Measurements from ENCODE around the gene ADD1. TPM values are rescaled to one million over a fixed set of nuclear protein-coding genes. Genes with fewer than 3 reads are reported as not detected.

The ADD1 gene
- total and polyA plus RNA-seq, 2 experiments from 2014 or later, result 230 to 274 TPM

DNA sequence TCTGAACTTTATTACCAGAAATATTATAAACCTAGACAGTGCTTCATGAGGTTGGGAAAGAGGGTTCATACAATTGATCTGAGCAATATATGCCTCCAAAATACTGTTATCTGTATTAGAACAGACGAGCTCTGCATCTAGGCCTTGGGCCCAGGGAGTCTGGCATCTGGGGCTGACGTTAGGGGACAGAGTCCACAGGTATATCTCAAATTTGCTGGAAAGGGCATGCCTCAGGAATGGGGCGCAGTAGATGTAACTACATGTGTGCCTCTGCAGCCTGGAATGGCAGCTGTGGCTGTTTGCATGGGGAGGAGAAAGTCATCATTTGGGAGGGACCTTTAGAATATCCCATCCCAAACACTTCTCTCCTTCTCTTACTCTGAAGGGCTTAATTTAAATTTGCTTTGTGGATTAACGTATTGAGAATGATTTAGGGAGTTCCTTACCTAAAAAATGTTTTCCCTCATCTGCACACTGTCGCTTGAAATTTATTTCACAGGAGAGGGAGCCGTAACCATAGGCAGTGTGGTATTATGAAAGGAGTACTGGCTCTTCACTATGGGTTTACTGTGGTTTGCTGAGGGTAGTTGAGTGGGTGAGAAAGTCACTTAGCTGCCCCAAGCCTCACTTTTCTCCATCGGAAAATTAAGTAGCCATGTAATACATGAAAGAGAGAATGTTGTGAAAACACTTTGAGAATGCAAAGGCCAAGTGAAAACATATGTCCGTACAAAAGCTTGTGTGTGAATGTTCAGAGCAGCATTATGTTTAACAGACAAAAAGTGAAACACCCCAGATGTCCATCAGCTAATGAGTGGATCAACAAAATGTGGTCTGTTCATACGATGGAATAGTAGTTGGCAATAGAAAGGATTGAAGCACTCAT lies 5.9 kb downstream of the ADD1 start:
- Histone ChIP-seq H3K9me3 (ENCODE audit: low read depth) (no peaks in the 10 kb centered on the region), H3K36me3 (peaks cover 12% of the 10 kb centered on the region), H3K4me3 (no peak overlapping the region), H3K4me1 (ENCODE audit: low read depth) (peaks cover 18% of the 10 kb centered on the region), H3K27me3 (no peaks in the 10 kb centered on the region), H3K27ac (peak overlapping the region; percentile 18)
- TF ChIP-seq, protein P1, sequence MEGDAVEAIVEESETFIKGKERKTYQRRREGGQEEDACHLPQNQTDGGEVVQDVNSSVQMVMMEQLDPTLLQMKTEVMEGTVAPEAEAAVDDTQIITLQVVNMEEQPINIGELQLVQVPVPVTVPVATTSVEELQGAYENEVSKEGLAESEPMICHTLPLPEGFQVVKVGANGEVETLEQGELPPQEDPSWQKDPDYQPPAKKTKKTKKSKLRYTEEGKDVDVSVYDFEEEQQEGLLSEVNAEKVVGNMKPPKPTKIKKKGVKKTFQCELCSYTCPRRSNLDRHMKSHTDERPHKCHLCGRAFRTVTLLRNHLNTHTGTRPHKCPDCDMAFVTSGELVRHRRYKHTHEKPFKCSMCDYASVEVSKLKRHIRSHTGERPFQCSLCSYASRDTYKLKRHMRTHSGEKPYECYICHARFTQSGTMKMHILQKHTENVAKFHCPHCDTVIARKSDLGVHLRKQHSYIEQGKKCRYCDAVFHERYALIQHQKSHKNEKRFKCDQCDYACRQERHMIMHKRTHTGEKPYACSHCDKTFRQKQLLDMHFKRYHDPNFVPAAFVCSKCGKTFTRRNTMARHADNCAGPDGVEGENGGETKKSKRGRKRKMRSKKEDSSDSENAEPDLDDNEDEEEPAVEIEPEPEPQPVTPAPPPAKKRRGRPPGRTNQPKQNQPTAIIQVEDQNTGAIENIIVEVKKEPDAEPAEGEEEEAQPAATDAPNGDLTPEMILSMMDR (IDR thresholded peaks at IDR 0.05; ENCODE audit: low read depth, low read length), result no peak
- DNase-seq (ENCODE audit: low read depth in 1 of 2, low spot score in 1 of 2), result no peak

DNA sequence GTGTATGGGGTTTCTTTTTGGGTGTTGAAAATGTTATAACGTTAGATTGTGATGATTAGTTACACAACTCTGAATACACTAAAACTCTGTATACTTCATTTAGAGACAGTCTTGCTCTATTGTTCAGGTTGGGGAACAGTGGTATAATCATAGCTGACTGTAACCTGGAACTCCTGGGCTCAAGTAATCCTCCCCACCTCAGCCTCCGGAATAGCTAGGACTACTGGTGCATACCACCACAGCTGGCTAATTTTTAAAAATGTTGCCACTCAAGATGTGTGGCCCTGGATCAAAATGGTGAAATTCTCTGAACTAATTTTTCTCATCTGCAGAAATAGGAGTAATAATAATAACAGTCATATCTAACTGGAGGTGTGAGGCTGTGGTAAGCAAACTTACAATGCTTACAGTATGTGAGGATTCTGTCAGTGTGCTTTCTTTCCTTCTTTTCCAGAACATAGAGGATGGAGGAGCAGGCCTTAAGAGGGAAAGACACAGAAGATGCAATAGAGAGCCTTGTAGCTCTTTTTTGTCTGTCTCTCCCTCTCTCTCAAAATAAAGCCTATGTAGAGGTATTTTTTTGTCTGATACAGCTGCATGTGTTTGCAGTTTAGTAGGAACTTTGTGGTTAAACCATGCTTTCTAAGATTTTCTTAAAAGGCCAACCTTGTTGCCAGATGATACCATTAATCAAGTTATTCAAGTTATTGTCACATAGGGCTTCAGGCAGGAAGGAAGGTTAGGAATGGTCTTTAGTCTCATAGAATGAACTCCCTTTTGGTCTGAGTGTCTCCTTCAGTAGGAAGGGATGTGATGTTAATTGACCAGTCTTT lies 7.5 kb downstream of the ADD1 start:
- H3K36me3 ChIP-seq, result peaks cover 12% of the 10 kb centered on the region
- H3K4me3 ChIP-seq, result no peak overlapping the region
- DNase-seq (ENCODE audit: low read depth in 1 of 2, low spot score in 1 of 2), result peak in 1 of 2 donors; percentile 35
- H3K27ac ChIP-seq, result peak overlapping the region; percentile 27
- TF ChIP-seq, protein P1 (IDR thresholded peaks at IDR 0.05; ENCODE audit: low read depth, low read length), result no peak
- no peaks in the 10 kb centered on the region for H3K9me3 ChIP-seq (ENCODE audit: low read depth)
- H3K4me1 ChIP-seq (ENCODE audit: low read depth), result peaks cover 33% of the 10 kb centered on the region
- H3K27me3 ChIP-seq, result no peaks in the 10 kb centered on the region

DNA sequence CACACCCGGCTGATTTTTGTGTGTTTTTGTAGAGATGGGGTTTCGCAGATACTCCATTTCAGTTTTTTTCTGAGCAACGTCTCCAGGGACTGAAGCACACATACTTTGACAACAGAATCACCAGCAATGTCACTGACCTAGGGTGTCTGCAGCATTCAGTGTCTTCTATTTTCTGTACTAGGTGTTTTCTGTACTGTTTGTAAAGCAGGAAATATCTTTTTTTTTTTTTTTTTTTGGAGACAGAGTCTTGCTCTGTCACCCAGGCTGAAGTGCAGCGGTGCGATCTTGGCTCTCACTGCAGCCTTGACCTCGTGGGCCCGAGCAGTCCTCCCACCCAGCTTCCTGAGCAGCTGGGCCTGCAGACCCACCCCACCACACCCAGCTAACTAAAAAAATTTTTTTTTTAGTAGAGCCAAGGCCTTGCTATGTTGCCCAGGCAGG lies 8.9 kb downstream of the ADD1 start:
- Histone ChIP-seq H3K36me3 (peaks cover 12% of the 10 kb centered on the region), H3K27ac (peak overlapping the region; percentile 7), H3K27me3 (no peaks in the 10 kb centered on the region), H3K4me1 (ENCODE audit: low read depth) (peaks cover 33% of the 10 kb centered on the region), H3K4me3 (no peak overlapping the region), H3K9me3 (ENCODE audit: low read depth) (no peaks in the 10 kb centered on the region)
- TF ChIP-seq, protein P1 (IDR thresholded peaks at IDR 0.05; ENCODE audit: low read depth, low read length), result no peak
- DNase-seq (ENCODE audit: low read depth in 1 of 2, low spot score in 1 of 2), result no peak

DNA sequence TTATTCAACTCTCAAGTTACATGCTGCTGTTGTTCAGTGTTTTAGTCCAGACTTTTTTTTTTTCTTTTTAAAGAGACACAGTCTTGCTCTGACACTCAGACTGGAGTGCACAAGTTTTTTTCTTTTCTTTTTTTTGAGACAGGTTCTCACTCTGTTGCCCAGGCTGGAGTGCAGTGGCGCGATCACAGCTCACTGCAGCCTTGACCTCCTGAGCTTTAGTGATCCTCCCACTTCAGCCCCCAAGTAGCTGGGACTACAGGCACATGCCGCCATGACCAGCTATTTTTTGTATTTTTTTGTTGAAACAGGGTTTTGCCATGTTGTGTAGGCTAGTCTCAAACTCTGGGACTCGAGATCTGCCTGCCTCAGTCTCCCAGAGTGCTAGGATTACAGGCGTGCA lies 11.9 kb downstream of the ADD1 start:
- TF ChIP-seq, protein P1 (IDR thresholded peaks at IDR 0.05; ENCODE audit: low read depth, low read length), result no peak
- no peak overlapping the region for H3K27ac ChIP-seq
- H3K4me1 ChIP-seq (ENCODE audit: low read depth), result peaks cover 40% of the 10 kb centered on the region
- no peak for DNase-seq (ENCODE audit: low read depth in 1 of 2, low spot score in 1 of 2)
- H3K9me3 ChIP-seq (ENCODE audit: low read depth), result no peaks in the 10 kb centered on the region
- H3K36me3 ChIP-seq, result peaks cover 12% of the 10 kb centered on the region
- H3K4me3 ChIP-seq, result no peak overlapping the region
- no peaks in the 10 kb centered on the region for H3K27me3 ChIP-seq

DNA sequence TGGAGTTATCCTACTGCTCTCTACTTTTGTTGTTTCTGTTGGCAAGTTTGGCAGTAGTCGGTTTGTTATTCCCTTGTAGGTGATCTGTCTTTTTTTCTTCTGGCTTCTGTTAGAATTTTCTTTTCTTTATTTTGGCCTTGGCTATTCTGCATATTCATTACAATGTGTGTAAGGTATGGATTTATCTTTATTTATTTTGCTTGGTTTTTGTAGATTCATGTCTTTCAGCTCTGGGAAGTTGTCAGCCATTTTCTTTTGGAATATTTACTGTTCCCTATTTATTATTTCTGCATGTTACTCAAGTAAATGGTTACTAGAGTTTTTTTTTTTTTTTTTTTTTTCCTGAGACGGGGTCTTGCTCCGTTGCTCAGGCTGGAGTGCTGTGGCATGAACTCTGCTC lies 12.6 kb downstream of the ADD1 start:
- Histone ChIP-seq H3K27ac (no peak overlapping the region), H3K4me1 (ENCODE audit: low read depth) (peaks cover 46% of the 10 kb centered on the region), H3K9me3 (ENCODE audit: low read depth) (no peaks in the 10 kb centered on the region), H3K27me3 (no peaks in the 10 kb centered on the region), H3K36me3 (peaks cover 12% of the 10 kb centered on the region), H3K4me3 (no peak overlapping the region)
- TF ChIP-seq, protein P1 (IDR thresholded peaks at IDR 0.05; ENCODE audit: low read depth, low read length), result no peak
- no peak for DNase-seq (ENCODE audit: low read depth in 1 of 2, low spot score in 1 of 2)
